Fibroblast of skin of back (primary cell): ENCODE measurements around the gene ERICH4. TPM values are rescaled to one million over a fixed set of nuclear protein-coding genes. Genes with fewer than 3 reads are reported as not detected.
A peak's percentile ranks its signal among the peaks of the same experiment; 100 is the strongest.
"Not testable (repeated sequence)": the region's sequence is repeated elsewhere in the genome, so short reads cannot be mapped to it uniquely, and the experiment has no call there.

Source experiments
- DNase-seq: peaks from one replicate; pipeline ENCODE4 v3.0.0-alpha.2; 2013
- polyA plus RNA-seq, 2 experiments: library from polyadenylated mRNA; unstranded; fragments of 120-200 nt; gene quantifications; one replicate each; pipeline ENCODE4 v1.2.1, GENCODE V29; 2013; ENCODE audit not compliant: insufficient read length in 2 of 2

ERICH4 gene
- polyA plus RNA-seq (2013, experiment 1 of 2; ENCODE audit: insufficient read length) = not detected
- polyA plus RNA-seq (2013, experiment 2 of 2; ENCODE audit: insufficient read length) = not detected

DNA sequence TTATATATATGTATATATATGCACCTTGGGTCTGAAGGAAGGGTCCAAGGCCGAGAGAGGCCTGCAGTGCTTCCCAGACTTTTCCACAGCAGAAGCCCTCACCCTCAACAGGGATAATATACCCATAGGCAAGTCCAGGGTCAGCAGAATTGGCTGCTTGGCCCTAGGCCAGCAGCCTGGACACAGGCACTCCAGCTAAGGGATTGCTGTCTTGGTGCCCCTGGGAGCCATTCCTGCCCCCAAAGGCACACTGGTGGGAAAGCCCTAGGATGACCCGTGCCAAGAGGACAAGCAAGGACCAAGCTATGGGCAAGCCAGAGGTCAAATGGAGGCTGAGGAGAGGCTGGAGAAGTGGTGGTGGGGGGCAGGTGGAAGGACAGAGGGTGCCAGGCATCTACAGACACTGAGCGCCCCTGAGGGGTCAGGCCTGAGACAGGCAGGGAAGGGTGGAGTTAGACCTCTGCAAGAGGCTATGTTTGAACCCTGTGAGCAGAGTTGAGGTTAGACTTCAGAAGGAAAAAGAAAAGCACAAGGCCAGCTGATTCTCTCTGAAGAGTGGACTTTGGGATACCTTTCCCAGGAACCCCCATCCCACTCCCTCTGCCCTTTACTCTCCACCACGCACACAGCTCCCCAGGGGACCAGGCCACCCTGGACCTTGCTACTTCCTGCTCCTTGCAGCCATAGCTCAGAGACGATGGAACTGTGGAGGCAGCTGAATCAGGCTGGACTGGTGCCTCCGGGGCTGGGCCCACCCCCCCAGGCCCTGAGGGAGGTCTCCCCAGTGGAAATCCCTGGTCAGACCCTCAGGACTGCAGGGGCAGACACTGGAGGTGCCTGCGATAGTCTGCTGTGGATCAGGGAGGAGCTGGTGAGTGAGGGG lies at the start of gene ERICH4:
ERICH4 (plus strand) TSS at position 684 of the 883 bp plus-strand sequence; CDS start at position 698, 14 bp downstream.
- no peak for DNase-seq

DNA sequence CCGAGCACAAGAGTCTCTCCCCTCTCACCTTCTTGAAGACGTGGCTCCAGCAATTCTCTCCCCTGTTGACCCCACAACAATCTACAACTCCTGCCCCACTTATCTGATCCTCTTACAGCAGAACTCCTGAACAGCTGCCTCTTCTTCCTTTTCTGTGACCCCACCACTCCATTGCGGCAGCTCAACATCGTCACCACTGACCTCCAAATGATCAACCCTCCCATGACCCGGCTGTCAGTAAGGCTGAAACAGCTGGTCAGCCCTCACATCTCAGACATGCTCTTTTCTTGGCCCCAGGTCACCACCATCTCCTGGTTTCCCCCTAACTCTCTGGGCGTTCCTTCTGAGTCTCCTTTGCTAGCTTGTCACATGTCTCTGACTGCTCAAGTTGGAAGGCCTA lies 47.6 kb upstream of the ERICH4 start:
- no peak for DNase-seq

DNA sequence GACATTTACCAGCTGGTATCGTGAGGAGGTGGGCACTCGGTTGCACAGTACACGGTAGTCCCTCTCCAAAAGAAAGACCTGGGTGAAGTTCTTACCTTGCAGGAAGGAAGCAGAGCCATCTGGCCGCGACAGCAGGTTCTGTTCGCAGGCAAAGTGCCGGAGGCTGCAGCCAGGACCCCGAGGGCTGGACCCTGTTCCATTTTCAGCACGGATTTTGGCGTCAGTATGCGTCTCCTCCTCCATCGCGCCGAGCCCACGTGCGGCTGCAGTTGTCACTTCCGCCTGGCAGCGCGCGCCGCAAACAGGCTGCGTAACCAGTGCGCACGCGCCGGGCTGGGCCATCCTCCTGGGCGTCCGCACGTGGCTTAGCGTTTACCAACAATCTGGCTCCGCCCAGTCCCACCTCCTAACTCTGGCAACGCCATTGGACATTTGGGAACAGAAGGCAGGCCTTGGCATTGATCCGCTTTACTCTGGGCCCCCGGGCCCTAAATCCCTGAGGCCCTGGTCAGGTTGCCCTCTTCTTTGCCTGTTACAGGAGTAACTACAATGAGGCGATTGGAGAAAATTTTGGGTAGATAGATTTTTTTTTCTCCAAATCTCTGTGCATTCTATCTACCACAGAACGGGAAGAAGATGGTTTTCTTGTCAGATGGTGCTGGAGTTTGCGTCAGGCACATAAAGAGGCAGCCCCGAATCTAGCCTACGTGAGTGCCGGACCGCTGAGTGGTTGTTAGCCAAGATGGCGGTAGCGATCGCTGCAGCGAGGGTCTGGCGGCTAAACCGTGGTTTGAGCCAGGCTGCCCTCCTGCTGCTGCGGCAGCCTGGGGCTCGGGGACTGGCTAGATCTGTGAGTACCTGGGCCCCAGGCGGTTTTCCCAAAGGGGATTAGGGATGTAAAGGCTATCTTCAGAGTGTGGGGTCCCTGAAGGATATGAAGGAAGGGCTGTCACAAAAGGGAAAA lies 45.6 kb upstream of the ERICH4 start, which contains the start of the genes BCKDHA and EXOSC5:
BCKDHA (plus strand) TSS at position 733 of the 964 bp plus-strand sequence; CDS start at position 743, 10 bp downstream.
EXOSC5 (minus strand) TSS at position 274 of the 964 bp plus-strand sequence; CDS start at position 243, 31 bp downstream.
- DNase-seq = peak; percentile 100

- DNase-seq = peak; percentile 12
These were observed 44.9 kb upstream of the ERICH4 start for GRCh38 chr19:41398050-41398418.

DNA sequence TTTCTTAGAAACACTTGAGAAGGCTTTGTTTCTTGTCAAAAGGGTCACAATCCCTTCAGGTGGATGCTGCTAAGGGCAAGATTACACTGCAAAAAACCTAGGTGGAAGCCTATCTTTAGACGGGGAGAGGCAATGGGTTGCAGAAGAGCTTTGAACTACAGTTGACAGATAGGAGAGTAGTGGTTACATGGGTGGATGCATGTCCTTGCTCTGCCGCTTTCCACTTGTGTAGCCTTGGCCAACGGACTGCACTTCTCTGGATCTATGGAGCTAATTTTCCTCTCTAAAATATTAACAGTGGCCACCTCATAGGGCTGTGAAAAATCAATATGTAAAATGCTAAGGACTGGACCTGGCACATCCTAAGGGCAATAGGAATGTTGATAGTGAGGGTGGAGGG lies 44.4 kb upstream of the ERICH4 start:
- DNase-seq = no peak

DNA sequence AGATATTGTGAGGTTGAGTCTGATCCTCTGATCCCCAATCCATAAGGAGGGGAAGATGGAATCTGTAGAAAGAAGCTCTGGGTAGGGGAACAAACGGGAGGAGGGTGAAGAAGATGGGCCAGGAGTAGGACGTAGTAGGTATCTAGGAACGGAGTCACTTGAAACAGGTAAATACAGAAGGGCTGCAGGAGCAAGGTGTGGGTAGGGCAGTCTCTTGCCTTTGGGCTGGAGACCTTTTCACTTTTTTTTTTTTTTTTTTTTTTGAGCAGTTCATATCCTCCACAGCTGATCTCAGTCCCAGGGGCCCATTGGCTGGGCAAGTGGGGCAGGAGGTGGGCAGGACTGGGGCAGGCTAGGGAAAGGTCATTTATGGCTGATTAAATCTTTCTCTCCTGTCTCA lies 43.9 kb upstream of the ERICH4 start:
- DNase-seq = no peak

DNA sequence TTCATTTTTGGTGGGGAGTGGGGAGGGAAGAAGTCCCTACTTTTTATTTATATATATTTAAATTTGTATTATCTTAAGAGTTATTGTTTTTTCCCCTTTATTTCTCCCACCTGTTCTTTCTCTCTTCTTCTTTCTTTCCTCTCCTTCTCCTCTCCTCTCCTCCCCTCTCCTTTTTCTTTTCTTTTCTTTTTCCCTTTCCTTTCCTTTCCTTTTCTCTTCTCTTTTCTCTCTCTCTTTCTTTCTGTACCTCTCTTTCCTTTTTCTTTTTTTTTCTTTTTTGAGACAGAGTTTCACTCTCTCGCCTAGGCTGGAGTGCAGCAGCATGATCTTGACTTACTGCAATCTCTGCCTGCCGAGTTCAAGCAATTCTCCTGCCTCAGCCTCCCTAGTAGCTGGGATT lies 43.4 kb upstream of the ERICH4 start:
- DNase-seq = no peak

GRCh38 chr19:41401483-41401882 lies 41.5 kb upstream of the ERICH4 start:
- DNase-seq = no peak

- DNase-seq = no peak
These were observed 40.9 kb upstream of the ERICH4 start for GRCh38 chr19:41402010-41402409.

DNA sequence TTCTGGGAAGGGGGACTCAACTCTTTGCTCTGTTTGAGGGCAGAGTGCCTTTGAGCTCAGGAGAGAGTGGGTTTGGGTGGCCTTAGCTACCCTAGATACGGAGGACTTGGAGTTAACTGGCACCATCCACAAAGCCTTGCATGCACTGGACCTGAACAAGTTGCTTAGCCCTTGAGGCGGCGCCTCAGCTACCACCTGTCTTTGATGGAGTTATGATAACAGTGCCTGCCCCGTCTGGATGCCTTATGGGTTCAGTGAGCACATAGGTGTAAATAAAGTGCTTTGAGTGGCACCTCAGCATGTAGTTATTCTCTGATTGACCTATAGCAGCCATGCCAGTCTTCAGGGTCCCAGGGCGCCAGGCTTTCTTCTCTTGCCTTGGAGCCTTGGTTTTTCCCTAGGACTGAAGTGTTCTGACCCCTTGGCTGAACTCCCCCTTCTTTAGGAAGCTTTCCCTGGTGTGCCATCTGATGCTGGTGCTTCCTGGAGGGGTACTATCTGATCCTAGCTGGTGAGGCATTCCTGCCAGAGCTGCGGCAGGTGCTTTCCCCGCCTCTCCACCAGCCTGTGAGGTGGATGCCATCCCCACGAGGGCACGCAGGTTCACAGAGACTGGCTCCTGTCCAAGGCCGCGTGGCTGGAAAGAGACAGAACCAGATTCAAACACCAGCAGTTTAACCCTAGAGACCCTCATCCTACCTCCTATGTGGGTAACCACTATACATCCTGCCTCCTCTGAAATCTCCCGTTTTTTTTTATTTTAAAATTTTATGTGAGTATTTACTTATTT lies 39.6 kb upstream of the ERICH4 start:
- no peak for DNase-seq

GRCh38 chr19:41405776-41406175 lies 37.2 kb upstream of the ERICH4 start:
- no peak for DNase-seq

DNA sequence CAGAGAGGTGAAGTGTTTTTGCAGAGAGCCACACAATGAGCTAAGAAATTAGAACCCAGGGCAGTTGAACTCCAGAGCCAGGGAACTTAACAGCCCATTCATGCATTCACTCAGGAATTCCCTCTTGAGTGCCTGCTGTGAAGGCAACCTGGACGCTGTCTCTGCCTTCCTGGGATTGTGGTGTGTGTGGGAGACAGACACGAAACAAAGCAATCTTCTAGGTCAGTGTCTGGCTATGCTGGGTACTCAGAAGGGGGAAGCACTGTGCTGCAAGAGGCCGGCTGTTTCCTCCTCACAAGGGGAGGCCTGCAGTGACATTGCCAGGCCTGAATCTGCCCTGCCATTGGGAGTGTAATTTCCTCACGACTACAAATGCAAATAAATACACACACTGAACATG lies 35.7 kb upstream of the ERICH4 start:
- DNase-seq = no peak

DNA sequence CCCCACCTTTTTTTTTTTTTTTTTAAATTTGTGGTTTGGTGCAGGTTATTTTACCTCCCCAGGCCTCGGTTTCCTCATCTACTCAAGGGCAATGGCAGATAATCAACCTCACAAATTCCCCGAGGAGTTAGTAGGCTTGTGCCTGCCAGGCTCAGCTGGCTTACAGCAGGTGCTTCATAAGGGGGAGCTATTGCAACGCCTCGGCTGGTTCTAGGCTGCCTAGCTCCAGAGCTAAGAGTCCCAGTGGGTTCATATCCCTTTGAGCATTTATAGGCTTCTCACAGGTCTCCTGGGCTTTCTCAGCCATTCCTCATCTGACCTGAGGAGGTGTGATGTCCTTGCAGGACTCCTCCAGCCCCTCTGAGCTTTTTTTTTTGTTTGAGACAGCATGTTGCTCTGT lies 34.7 kb upstream of the ERICH4 start:
- DNase-seq = no peak

- DNase-seq = not testable (repeated sequence)
These were observed 34.1 kb upstream of the ERICH4 start for GRCh38 chr19:41408846-41409245.

DNA sequence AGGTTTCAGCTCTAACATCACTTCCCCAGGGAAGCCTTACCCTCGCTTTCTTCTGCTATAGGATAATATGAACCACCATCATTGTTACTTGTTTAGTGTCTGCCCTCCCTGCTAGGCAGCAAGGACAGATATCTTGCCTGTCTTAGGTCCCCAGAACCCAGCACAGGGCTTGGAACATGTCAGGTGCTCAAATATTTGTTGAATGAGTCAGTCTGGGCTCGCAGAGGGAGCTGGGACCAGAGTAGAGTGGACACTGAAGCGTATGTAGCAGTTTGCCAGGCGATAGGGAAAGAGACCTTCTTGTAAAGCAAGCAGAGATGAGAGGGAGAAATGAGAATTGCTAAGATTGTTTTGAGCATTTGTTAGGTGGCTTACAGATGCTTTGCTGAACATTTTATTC lies 33.7 kb upstream of the ERICH4 start:
- peak; percentile 13 for DNase-seq

DNA sequence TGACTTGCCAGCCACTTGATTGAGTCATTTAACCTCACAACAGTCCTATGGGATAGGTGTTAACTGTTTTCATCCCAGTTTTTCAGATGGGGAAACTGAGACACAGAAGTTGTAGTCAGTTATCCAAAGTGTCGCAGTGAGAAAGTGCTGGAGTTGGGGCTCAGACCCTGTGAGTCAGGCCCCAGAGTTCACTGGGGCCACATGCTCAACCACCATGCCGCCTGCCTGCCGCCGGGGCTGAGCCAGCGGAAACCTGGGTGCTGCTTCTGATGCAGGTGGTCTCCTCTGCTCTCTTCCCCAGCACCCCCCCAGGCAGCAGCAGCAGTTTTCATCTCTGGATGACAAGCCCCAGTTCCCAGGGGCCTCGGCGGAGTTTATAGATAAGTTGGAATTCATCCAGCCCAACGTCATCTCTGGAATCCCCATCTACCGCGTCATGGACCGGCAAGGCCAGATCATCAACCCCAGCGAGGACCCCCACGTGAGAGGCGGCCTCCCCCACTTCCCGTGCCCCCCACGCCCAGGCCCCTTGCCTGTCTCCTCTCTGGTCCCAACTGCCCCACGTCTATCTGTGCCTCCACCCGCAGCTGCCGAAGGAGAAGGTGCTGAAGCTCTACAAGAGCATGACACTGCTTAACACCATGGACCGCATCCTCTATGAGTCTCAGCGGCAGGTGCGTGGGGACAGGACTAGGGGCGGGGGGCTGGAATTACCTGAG lies 32.5 kb upstream of the ERICH4 start:
- DNase-seq = no peak

- DNase-seq = no peak
These were observed 31.6 kb upstream of the ERICH4 start for GRCh38 chr19:41411100-41411967.

DNA sequence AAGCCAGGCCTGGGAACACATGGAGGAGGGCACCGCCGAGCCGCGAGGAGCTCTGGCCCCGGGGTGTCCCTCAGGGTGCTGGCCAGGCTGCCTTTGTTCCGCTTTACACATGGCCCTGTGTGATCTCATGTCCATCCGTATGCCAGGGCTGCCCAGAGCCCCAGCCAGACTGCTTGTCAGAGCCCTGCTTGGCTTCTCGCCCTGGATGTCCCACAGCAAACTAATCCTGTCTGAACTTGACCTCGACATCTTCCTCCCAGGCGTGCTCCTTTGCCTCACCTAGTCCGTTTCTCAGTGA lies 31.0 kb upstream of the ERICH4 start:
- no peak for DNase-seq

DNA sequence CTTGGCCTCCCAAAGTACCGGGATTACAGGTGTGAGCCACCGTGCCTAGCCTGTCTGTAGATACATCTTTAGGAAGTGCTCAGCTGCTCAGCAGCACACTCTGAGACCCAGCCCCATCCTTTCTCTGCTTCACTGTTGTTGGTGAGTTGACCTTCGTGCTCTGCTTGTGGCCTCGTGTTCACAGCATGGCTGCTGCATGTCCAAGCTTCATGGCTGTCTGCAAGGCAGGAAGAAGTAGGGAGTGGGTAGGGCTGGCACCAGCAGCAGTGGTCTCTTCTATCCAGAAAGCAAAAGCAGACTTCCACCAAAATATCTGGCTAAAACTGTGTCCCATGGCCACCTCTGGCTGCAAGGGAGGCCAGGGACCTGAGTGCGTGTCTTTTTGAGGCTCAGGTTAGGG lies 30.0 kb upstream of the ERICH4 start:
- DNase-seq = no peak

DNA sequence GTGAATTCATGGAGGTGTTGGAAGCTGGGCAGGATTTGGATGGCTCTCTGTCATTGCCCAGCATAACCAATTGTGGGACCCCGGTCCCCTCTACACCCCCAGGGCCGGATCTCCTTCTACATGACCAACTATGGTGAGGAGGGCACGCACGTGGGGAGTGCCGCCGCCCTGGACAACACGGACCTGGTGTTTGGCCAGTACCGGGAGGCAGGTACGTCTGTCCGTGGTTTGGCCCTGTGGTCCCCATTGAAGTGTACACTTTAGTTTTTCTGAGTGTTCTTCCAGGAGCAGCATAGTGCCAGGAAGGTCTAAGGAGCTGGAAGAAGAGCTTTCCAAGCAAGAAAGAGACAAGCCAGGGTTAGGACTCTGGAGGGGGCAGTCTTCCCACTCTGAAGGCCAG lies 29.0 kb upstream of the ERICH4 start:
- DNase-seq = no peak

- DNase-seq = no peak
These were observed 28.5 kb upstream of the ERICH4 start for GRCh38 chr19:41414461-41414860.
